ENCODE results near the gene VWA5B1.

DNA sequence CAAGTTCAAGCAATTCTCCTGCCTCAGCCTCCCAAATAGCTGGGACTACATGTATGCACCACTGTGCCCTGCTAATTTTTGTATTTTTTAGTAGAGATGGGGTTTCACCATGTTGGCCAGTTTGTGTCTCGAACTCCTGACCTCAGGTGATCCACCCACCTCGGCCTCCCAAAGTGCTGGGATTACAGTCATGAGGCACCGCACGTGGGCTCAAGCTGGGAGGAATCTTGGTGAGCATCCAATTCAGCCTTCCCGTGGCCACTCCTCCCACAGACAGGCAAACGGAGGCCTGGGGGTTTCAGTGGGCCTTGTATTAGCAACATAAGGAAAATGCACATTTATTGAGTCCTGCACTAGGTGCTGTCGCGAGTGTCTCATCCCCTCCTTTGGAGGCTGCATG lies 24.5 kb upstream of the VWA5B1 start:
- TF ChIP-seq, protein P1, sequence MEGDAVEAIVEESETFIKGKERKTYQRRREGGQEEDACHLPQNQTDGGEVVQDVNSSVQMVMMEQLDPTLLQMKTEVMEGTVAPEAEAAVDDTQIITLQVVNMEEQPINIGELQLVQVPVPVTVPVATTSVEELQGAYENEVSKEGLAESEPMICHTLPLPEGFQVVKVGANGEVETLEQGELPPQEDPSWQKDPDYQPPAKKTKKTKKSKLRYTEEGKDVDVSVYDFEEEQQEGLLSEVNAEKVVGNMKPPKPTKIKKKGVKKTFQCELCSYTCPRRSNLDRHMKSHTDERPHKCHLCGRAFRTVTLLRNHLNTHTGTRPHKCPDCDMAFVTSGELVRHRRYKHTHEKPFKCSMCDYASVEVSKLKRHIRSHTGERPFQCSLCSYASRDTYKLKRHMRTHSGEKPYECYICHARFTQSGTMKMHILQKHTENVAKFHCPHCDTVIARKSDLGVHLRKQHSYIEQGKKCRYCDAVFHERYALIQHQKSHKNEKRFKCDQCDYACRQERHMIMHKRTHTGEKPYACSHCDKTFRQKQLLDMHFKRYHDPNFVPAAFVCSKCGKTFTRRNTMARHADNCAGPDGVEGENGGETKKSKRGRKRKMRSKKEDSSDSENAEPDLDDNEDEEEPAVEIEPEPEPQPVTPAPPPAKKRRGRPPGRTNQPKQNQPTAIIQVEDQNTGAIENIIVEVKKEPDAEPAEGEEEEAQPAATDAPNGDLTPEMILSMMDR (IDR thresholded peaks at IDR 0.05) = no peak
- no peak for TF ChIP-seq POLR2A (IDR thresholded peaks at IDR 0.05)
- TF ChIP-seq POLR2AphosphoS5 (IDR thresholded peaks at IDR 0.05) = no peak
